B cell (primary cell): Measurements from ENCODE around the gene EYA3.

ENCODE experiments used
- CTCF ChIP-seq: fragments of 200-600 bp; IDR thresholded peaks from one replicate; pipeline ENCODE4 v1.8.0; 2022; ENCODE audit warnings: antibody characterized with exemption, mild to moderate bottlenecking
- EZH2 ChIP-seq: IDR thresholded peaks from 2 replicates; pipeline ENCODE4 v1.6.1; 2012; ENCODE audit warnings: borderline replicate concordance, low read depth, mild to moderate bottlenecking, moderate library complexity, low read length; ENCODE audit not compliant: insufficient read depth, poor library complexity, severe bottlenecking

- TF ChIP-seq EZH2 (no peak), CTCF (no peak)
These were observed 131.6 kb downstream of the EYA3 start for GRCh38 chr1:27956761-27957160.
